AG09309 (cell line): ENCODE data around the gene MPRIP.

ENCODE experiments used
- DNase-seq: peaks from one replicate; pipeline ENCODE4 v3.0.0-alpha.2; 2010; ENCODE audit warnings: low read depth
- H3K4me3 ChIP-seq: 2 replicates; pipeline ENCODE4 v1.5.1; 2011; ENCODE audit warnings: mild to moderate bottlenecking, low read depth, low read length, moderate library complexity; ENCODE audit not compliant: control insufficient read depth
- CTCF ChIP-seq: IDR thresholded peaks from 2 replicates; pipeline ENCODE4 v1.5.1; 2011; ENCODE audit warnings: mild to moderate bottlenecking, low read depth, low read length, inconsistent platforms; ENCODE audit not compliant: insufficient read depth, control insufficient read depth; ENCODE audit errors: missing control alignments

Gene MPRIP

GRCh38 chr17:17106756-17107155 is 64.5 kb downstream of the MPRIP start:
- TF ChIP-seq CTCF: no peak
- H3K4me3 ChIP-seq: no peak overlapping the region
- DNase-seq: no peak

- TF ChIP-seq CTCF: no peak
- H3K4me3 ChIP-seq: no peak overlapping the region
- DNase-seq: no peak
These were observed 65.0 kb downstream of the MPRIP start for GRCh38 chr17:17107281-17107680.

- TF ChIP-seq CTCF: no peak
- DNase-seq: no peak
- no peak overlapping the region for H3K4me3 ChIP-seq
These were observed 65.7 kb downstream of the MPRIP start for GRCh38 chr17:17107891-17108431.

- DNase-seq: no peak
- no peak for TF ChIP-seq CTCF
- H3K4me3 ChIP-seq: no peak overlapping the region
These were observed 66.3 kb downstream of the MPRIP start for GRCh38 chr17:17108451-17109049.

GRCh38 chr17:17109256-17109655 is 67.0 kb downstream of the MPRIP start:
- TF ChIP-seq CTCF: no peak
- DNase-seq: no peak
- H3K4me3 ChIP-seq: no peak overlapping the region

- H3K4me3 ChIP-seq: no peak overlapping the region
- no peak for DNase-seq
- TF ChIP-seq CTCF: no peak
These were observed 67.7 kb downstream of the MPRIP start for GRCh38 chr17:17109907-17110306.
